ENCODE measurements around the gene ACACA.

DNA sequence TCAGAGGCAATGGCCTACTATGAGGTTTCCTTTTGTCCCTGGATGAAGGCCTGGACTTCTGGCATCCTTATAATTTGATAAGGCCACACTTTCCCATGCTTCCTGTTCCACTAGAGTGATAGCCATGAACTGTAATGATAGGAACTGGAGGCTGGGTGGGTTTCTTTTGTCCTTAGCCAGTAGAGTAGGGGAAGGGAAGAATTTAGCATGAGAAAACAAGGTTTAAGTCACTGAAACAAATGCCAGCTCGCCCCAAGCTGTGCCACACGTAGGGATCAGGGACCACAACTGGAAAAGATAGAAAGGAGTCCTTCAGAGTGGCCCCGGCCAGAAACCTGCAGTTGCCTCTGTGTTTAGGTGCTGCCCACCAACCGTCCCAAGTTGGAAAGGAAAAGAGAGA is 111.7 kb downstream of the ACACA start:
- TF ChIP-seq, protein P1, sequence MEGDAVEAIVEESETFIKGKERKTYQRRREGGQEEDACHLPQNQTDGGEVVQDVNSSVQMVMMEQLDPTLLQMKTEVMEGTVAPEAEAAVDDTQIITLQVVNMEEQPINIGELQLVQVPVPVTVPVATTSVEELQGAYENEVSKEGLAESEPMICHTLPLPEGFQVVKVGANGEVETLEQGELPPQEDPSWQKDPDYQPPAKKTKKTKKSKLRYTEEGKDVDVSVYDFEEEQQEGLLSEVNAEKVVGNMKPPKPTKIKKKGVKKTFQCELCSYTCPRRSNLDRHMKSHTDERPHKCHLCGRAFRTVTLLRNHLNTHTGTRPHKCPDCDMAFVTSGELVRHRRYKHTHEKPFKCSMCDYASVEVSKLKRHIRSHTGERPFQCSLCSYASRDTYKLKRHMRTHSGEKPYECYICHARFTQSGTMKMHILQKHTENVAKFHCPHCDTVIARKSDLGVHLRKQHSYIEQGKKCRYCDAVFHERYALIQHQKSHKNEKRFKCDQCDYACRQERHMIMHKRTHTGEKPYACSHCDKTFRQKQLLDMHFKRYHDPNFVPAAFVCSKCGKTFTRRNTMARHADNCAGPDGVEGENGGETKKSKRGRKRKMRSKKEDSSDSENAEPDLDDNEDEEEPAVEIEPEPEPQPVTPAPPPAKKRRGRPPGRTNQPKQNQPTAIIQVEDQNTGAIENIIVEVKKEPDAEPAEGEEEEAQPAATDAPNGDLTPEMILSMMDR (IDR thresholded peaks at IDR 0.05; ENCODE audit: low read depth, low read length, poor library complexity, severe bottlenecking) = no peak
- TF ChIP-seq EZH2phosphoT487 (IDR thresholded peaks at IDR 0.05; ENCODE audit: borderline replicate concordance, low read length) = no peak

Data from DOHH2 (cell line).